H9 (cell line): ENCODE data around the gene PSTPIP1. TPM values are rescaled to one million over a fixed set of nuclear protein-coding genes. Genes with fewer than 3 reads are reported as not detected.

Experiments used
- DNase-seq: peaks from one replicate; pipeline ENCODE4 v3.0.0-alpha.2; 2017
- H2AFZ ChIP-seq: one replicate; pipeline ENCODE4 v1.6.1; 2013; ENCODE audit warnings: mild to moderate bottlenecking, low read length, control low read depth, moderate library complexity
- H2AK5ac ChIP-seq: 2 replicates; pipeline ENCODE4 v1.6.1; 2013; ENCODE audit warnings: low read length, control low read depth, mixed read lengths; ENCODE audit not compliant: insufficient read length
- H2BK120ac ChIP-seq: one replicate; pipeline ENCODE4 v1.6.1; 2013; ENCODE audit warnings: low read depth, mild to moderate bottlenecking, low read length, control low read depth, inconsistent platforms; ENCODE audit not compliant: poor library complexity, severe bottlenecking
- H2BK12ac ChIP-seq: 2 replicates; pipeline ENCODE4 v1.6.1; 2013; ENCODE audit warnings: low read length, control low read depth, mixed read lengths, low read depth; ENCODE audit not compliant: insufficient read length
- H2BK15ac ChIP-seq: 2 replicates; pipeline ENCODE4 v1.6.1; 2013; ENCODE audit warnings: low read depth, low read length, control low read depth
- H2BK20ac ChIP-seq: one replicate; pipeline ENCODE4 v1.6.1; 2013; ENCODE audit warnings: low read depth, mild to moderate bottlenecking, low read length, control low read depth, inconsistent platforms; ENCODE audit not compliant: poor library complexity, severe bottlenecking
- H2BK5ac ChIP-seq: 2 replicates; pipeline ENCODE4 v1.6.1; 2013; ENCODE audit warnings: low read length, control low read depth, mixed read lengths; ENCODE audit not compliant: insufficient read length
- H3K14ac ChIP-seq: 2 replicates; pipeline ENCODE4 v1.6.1; 2013; ENCODE audit warnings: low read length, control low read depth; ENCODE audit not compliant: insufficient read depth
- H3K18ac ChIP-seq: 2 replicates; pipeline ENCODE4 v1.6.1; 2013; ENCODE audit warnings: low read depth, mild to moderate bottlenecking, mixed read lengths, low read length, control low read depth; ENCODE audit not compliant: insufficient read length
- H3K23ac ChIP-seq: 2 replicates; pipeline ENCODE4 v1.6.1; 2013; ENCODE audit warnings: low read length, control low read depth, mixed read lengths, low read depth; ENCODE audit not compliant: insufficient read length
- H3K23me2 ChIP-seq: 2 replicates; pipeline ENCODE4 v1.6.1; 2013; ENCODE audit warnings: low read depth, mild to moderate bottlenecking, mixed read lengths, low read length, control low read depth; ENCODE audit not compliant: insufficient read length, poor library complexity, severe bottlenecking
- H3K27ac ChIP-seq: 2 replicates; pipeline ENCODE4 v1.5.1; 2013; ENCODE audit warnings: low read length, control low read depth, mixed read lengths, low read depth; ENCODE audit not compliant: insufficient read length
- H3K27me3 ChIP-seq: 2 replicates; pipeline ENCODE4 v1.6.1; 2013; ENCODE audit warnings: low read length, control low read depth, inconsistent platforms; ENCODE audit not compliant: insufficient read depth
- H3K4ac ChIP-seq: 2 replicates; pipeline ENCODE4 v1.6.1; 2013; ENCODE audit warnings: low read depth, mild to moderate bottlenecking, control low read depth, inconsistent platforms, low read length, moderate library complexity
- H3K4me1 ChIP-seq: 2 replicates; pipeline ENCODE4 v1.6.1; 2013; ENCODE audit warnings: low read length, control low read depth, inconsistent platforms; ENCODE audit not compliant: insufficient read depth
- H3K4me2 ChIP-seq: 2 replicates; pipeline ENCODE4 v1.6.1; 2013; ENCODE audit warnings: low read length, control low read depth, mixed read lengths; ENCODE audit not compliant: insufficient read length, insufficient read depth
- H3K56ac ChIP-seq: 2 replicates; pipeline ENCODE4 v1.6.1; 2013; ENCODE audit warnings: low read depth, mild to moderate bottlenecking, mixed read lengths, low read length, control low read depth; ENCODE audit not compliant: insufficient read length
- H3K79me1 ChIP-seq: 2 replicates; pipeline ENCODE4 v1.6.1; 2013; ENCODE audit warnings: low read depth, mild to moderate bottlenecking, moderate library complexity, low read length, control low read depth, inconsistent platforms; ENCODE audit not compliant: insufficient read depth, poor library complexity, severe bottlenecking
- H3K79me2 ChIP-seq: 2 replicates; pipeline ENCODE4 v1.6.1; 2013; ENCODE audit warnings: low read length, control low read depth, inconsistent platforms; ENCODE audit not compliant: insufficient read depth
- H3K9ac ChIP-seq: 2 replicates; pipeline ENCODE4 v1.6.1; 2013; ENCODE audit warnings: low read length, control low read depth, mixed read lengths; ENCODE audit not compliant: insufficient read length; ENCODE audit errors: extremely low read depth
- H3K9me3 ChIP-seq: one replicate; pipeline ENCODE4 v1.6.1; 2013; ENCODE audit warnings: low read depth, low read length, inconsistent platforms; ENCODE audit not compliant: control insufficient read depth
- H3T11ph ChIP-seq: one replicate; pipeline ENCODE4 v1.6.1; 2013; ENCODE audit warnings: mild to moderate bottlenecking, low read length, control low read depth, inconsistent platforms
- H4K20me1 ChIP-seq: one replicate; pipeline ENCODE4 v1.6.1; 2013; ENCODE audit not compliant: control insufficient read depth, insufficient read length, insufficient read depth
- H4K5ac ChIP-seq: 2 replicates; pipeline ENCODE4 v1.6.1; 2013; ENCODE audit warnings: low read depth, mild to moderate bottlenecking, mixed read lengths, low read length, control low read depth; ENCODE audit not compliant: insufficient read length
- H4K8ac ChIP-seq: replicated peaks from 2 replicates; pipeline ENCODE4 v1.6.1; 2013; ENCODE audit warnings: low read length, control low read depth, mixed read lengths, low read depth; ENCODE audit not compliant: insufficient read length
- H4K91ac ChIP-seq: 2 replicates; pipeline ENCODE4 v1.6.1; 2013; ENCODE audit warnings: low read depth, mild to moderate bottlenecking, moderate library complexity, mixed read lengths, low read length, control low read depth; ENCODE audit not compliant: insufficient read length
- H3K27ac Mint-ChIP-seq, 3 experiments: 2 replicates in 2 of 3; 3 replicates in 1 of 3; pipeline ENCODE4 v1.8.0; 2020 to 2021; ENCODE audit warnings: mixed read lengths in 3 of 3, mild to moderate bottlenecking in 1 of 3, moderate library complexity in 1 of 3
- H3K27me3 Mint-ChIP-seq: 2 replicates; pipeline ENCODE4 v1.8.0; 2021; ENCODE audit warnings: low read depth, mild to moderate bottlenecking, moderate library complexity, mixed read lengths
- H3K36me3 Mint-ChIP-seq, 3 experiments: 2 replicates in 2 of 3; 3 replicates in 1 of 3; pipeline ENCODE4 v1.8.0; 2020 to 2021; ENCODE audit warnings: low read depth in 3 of 3, mixed read lengths in 3 of 3; ENCODE audit not compliant: insufficient read depth in 1 of 3
- H3K4me1 Mint-ChIP-seq, 2 experiments: 2 replicates each; pipeline ENCODE4 v1.8.0; 2020; ENCODE audit warnings: mixed read lengths in 2 of 2
- H3K4me3 Mint-ChIP-seq, 2 experiments: 2 replicates in 1 of 2; 3 replicates in 1 of 2; pipeline ENCODE4 v1.8.0; 2020 to 2021; ENCODE audit warnings: mild to moderate bottlenecking in 2 of 2, mixed read lengths in 2 of 2, moderate library complexity in 1 of 2
- H3K9me3 Mint-ChIP-seq, 2 experiments: 2 replicates in 1 of 2; 3 replicates in 1 of 2; pipeline ENCODE4 v1.8.0; 2020; ENCODE audit warnings: mild to moderate bottlenecking in 2 of 2, mixed read lengths in 2 of 2, moderate library complexity in 1 of 2
- CTCF ChIP-seq: fragments of 200-600 bp; sonication (generic); conservative IDR thresholded peaks from 3 replicates; pipeline ENCODE4 v1.8.0; 2021; ENCODE audit warnings: antibody characterized with exemption, mild to moderate bottlenecking
- WGBS: extraction: QIAGEN DNeasy Blood & Tissue Kit; methylation state at CpG from one replicate; pipeline ENCODE4 v1.1.7; 2013; ENCODE audit warnings: missing lambda C conversion rate, low lambda C conversion rate, mixed read lengths; ENCODE audit not compliant: insufficient read length; ENCODE audit errors: extremely low coverage; 5-methylcytosine and 5-hydroxymethylcytosine counted together
- total RNA-seq: library from RNA; stranded (reverse); gene quantifications from 2 replicates; pipeline ENCODE4 v1.2.1, GENCODE V29; 2021

PSTPIP1 gene
- total RNA-seq, 1 experiment from 2014 or later: 1.8 TPM

GRCh38 chr15:76986743-76987142 lies 8.2 kb upstream of the PSTPIP1 start:
- H3K27me3 ChIP-seq: no peaks in the 10 kb centered on the region
- Mint-ChIP-seq H3K4me1 (peaks cover 14 to 24% of the 10 kb centered on the region in 2 experiments), H3K27me3 (peaks cover 2% of the 10 kb centered on the region), H3K4me3 (no peak overlapping the region), H3K36me3 (no peaks in the 10 kb centered on the region), H3K27ac (no peak overlapping the region), H3K9me3 (no peaks in the 10 kb centered on the region)
- H3K4me1 ChIP-seq: no peaks in the 10 kb centered on the region
- no peak overlapping the region for H3K23ac ChIP-seq
- no peak overlapping the region for H3T11ph ChIP-seq
- H3K56ac ChIP-seq: no peak overlapping the region
- no CpG with 5 or more reads among the region's 3 CpGs for WGBS
- DNase-seq: no peak
- no peaks in the 10 kb centered on the region for H3K79me2 ChIP-seq
- no peak overlapping the region for H4K8ac ChIP-seq
- H2BK20ac ChIP-seq: no peak overlapping the region
- H3K23me2 ChIP-seq: no peaks in the 10 kb centered on the region
- no peak overlapping the region for H3K4me2 ChIP-seq
- H2AK5ac ChIP-seq: no peak overlapping the region
- H2BK15ac ChIP-seq: no peak overlapping the region
- no peak overlapping the region for H4K5ac ChIP-seq
- no peak overlapping the region for H2BK5ac ChIP-seq
- H3K9me3 ChIP-seq: no peaks in the 10 kb centered on the region
- H4K20me1 ChIP-seq: no peaks in the 10 kb centered on the region
- H2AFZ ChIP-seq: no peak overlapping the region
- TF ChIP-seq CTCF: no peak
- no peak overlapping the region for H4K91ac ChIP-seq
- no peak overlapping the region for H3K9ac ChIP-seq
- H3K27ac ChIP-seq: no peak overlapping the region
- no peak overlapping the region for H2BK120ac ChIP-seq
- no peaks in the 10 kb centered on the region for H3K79me1 ChIP-seq
- H3K14ac ChIP-seq: no peak overlapping the region
- H3K18ac ChIP-seq: no peak overlapping the region
- no peak overlapping the region for H2BK12ac ChIP-seq
- H3K4ac ChIP-seq: no peak overlapping the region
